AG04450 (cell line): ENCODE measurements around the gene HPCAL1. TPM values are rescaled to one million over a fixed set of nuclear protein-coding genes. Genes with fewer than 3 reads are reported as not detected.

Experiments
- CTCF ChIA-PET: fragments of 300-600, 350-600 bp; formaldehyde crosslinking; extraction: SDS; loops from one replicate; lab custom pipeline; 2022; ENCODE audit warnings: antibody characterized with exemption, inconsistent platforms; lab: Charles Lee
- POLR2A ChIA-PET: fragments of 350-600 bp; formaldehyde crosslinking; extraction: SDS; loops from one replicate; lab custom pipeline; 2021; ENCODE audit warnings: antibody characterized with exemption, inconsistent platforms; lab: Yijun Ruan, JAX
- DNase-seq: peaks from one replicate; pipeline ENCODE4 v3.0.0-alpha.2; 2011; ENCODE audit warnings: low read depth, low spot score
- H3K27ac ChIP-seq: one replicate; pipeline ENCODE4 v1.5.1; 2012; ENCODE audit warnings: low read depth, low read length, control low read depth
- H3K27me3 ChIP-seq: one replicate; pipeline ENCODE4 v1.6.0; 2012; ENCODE audit warnings: low read length; ENCODE audit not compliant: control insufficient read depth, insufficient read depth
- H3K4me3 ChIP-seq: 2 replicates; pipeline ENCODE4 v1.5.1; 2011; ENCODE audit warnings: mild to moderate bottlenecking, low read depth, low read length, control low read depth
- H3K9me3 ChIP-seq: 2 replicates; pipeline ENCODE4 v1.5.1; 2012; ENCODE audit warnings: low read length; ENCODE audit not compliant: control insufficient read depth, insufficient read depth
- CTCF ChIP-seq: IDR thresholded peaks from 2 replicates; pipeline ENCODE4 v1.5.1; 2011; ENCODE audit warnings: low read depth, low read length, control low read depth, inconsistent platforms
- polyA plus RNA-seq: library from polyadenylated mRNA; depleted of rRNA; stranded (reverse); fragments of >200 nt; gene quantifications from 2 replicates; pipeline ENCODE4 v1.2.3, GENCODE V29; 2011

HPCAL1 gene
- polyA plus RNA-seq, 1 experiment, result 14.4 TPM

- DNase-seq, result no peak
- H3K4me3 ChIP-seq, result peak overlapping the region; percentile 64
- CTCF ChIA-PET, result interaction anchor here (0.6 to 1.7 kb wide), 3 partner anchors 107 to 369 kb away, joined by 3 to 5 read pairs (median 5); no protein-coding TSS in a partner anchor
- H3K9me3 ChIP-seq, result no peaks in the 10 kb centered on the region; the same call in 1 of the 2 replicates
- peak overlapping the region; percentile 47 for H3K27ac ChIP-seq
- no peak for TF ChIP-seq CTCF
- POLR2A ChIA-PET, result interaction anchor here (0.5 to 1.7 kb wide), 2 partner anchors 19 to 107 kb away, joined by 3 to 8 read pairs; no protein-coding TSS in a partner anchor
- H3K27me3 ChIP-seq, result no peaks in the 10 kb centered on the region
Measured at GRCh38 chr2:10301941-10302478, 694 bp upstream of the HPCAL1 start.

- POLR2A ChIA-PET, result interaction anchor here (0.5 to 1.7 kb wide), 5 partner anchors 11 to 184 kb away, joined by 3 to 8 read pairs (median 3); no protein-coding TSS in a partner anchor
- H3K4me3 ChIP-seq, result peak overlapping the region; percentile 89
- no peaks in the 10 kb centered on the region for H3K27me3 ChIP-seq
- H3K9me3 ChIP-seq, result no peaks in the 10 kb centered on the region; the same call in 1 of the 2 replicates
- CTCF ChIA-PET, result interaction anchor here (0.5 to 1.6 kb wide), 5 partner anchors 106 to 1174 kb away, joined by 3 to 9 read pairs (median 4); no protein-coding TSS in a partner anchor
- no peak for DNase-seq
- no peak for TF ChIP-seq CTCF
- H3K27ac ChIP-seq, result no peak overlapping the region
Measured at GRCh38 chr2:10303181-10303693, 533 bp downstream of the HPCAL1 start.

GRCh38 chr2:10303694-10304378, 1.1 kb downstream of the HPCAL1 start:
- POLR2A ChIA-PET, result interaction anchor here (0.5 to 1.7 kb wide), 5 partner anchors 105 to 185 kb away, joined by 3 to 8 read pairs (median 3); no protein-coding TSS in a partner anchor
- Histone ChIP-seq H3K27me3 (no peaks in the 10 kb centered on the region), H3K4me3 (peak overlapping the region; percentile 89), H3K9me3 (no peaks in the 10 kb centered on the region; the same call in 1 of the 2 replicates), H3K27ac (no peak overlapping the region)
- CTCF ChIA-PET, result interaction anchor here (0.8 to 1.6 kb wide), 3 partner anchors 105 to 232 kb away, joined by 3 to 9 read pairs (median 4); no protein-coding TSS in a partner anchor
- TF ChIP-seq CTCF, result peak; percentile 41
- DNase-seq, result no peak

GRCh38 chr2:10304458-10305253, 2.0 kb downstream of the HPCAL1 start:
- no peaks in the 10 kb centered on the region; the same call in 1 of the 2 replicates for H3K9me3 ChIP-seq
- no peak for TF ChIP-seq CTCF
- no peak for DNase-seq
- peak overlapping the region; percentile 1 for H3K27ac ChIP-seq
- no peaks in the 10 kb centered on the region for H3K27me3 ChIP-seq
- ChIA-PET CTCF (interaction anchor here (0.7 to 4.4 kb wide), 5 partner anchors 62 to 232 kb away, joined by 3 to 19 read pairs (median 5); no protein-coding TSS in a partner anchor), POLR2A (interaction anchor here (1.1 kb wide), 1 partner anchor 180 kb away, joined by 4 read pairs; no protein-coding TSS in a partner anchor)
- peak overlapping the region; percentile 89 for H3K4me3 ChIP-seq
